ENCODE data around the gene FUT7. TPM values are rescaled to one million over a fixed set of nuclear protein-coding genes. Genes with fewer than 3 reads are reported as not detected.

The FUT7 gene
- total RNA-seq, 2 experiments from 2014 or later, result not detected

- CTCF ChIA-PET, result interaction anchor here (0.8 kb wide), 1 partner anchor 18 kb away, joined by 3 read pairs; no protein-coding TSS in a partner anchor
- no peak for DNase-seq
- Mint-ChIP-seq H3K9me3 (no peaks in the 10 kb centered on the region), H3K4me3 (no peak overlapping the region), H3K27ac (no peak overlapping the region), H3K27me3 (ENCODE audit: low read depth) (no peaks in the 10 kb centered on the region), H3K36me3 (ENCODE audit: low read depth) (no peaks in the 10 kb centered on the region), H3K4me1 (ENCODE audit: low read depth) (no peaks in the 10 kb centered on the region)
- intact Hi-C loops (cut with micrococcal nuclease), result no loop called here
Measured at GRCh38 chr9:137017071-137017470, 14.8 kb downstream of the FUT7 start.

GRCh38 chr9:137016436-137016835 is 15.5 kb downstream of the FUT7 start:
- no peaks in the 10 kb centered on the region for H3K36me3 Mint-ChIP-seq (ENCODE audit: low read depth)
- H3K4me1 Mint-ChIP-seq (ENCODE audit: low read depth), result no peaks in the 10 kb centered on the region
- no peak overlapping the region for H3K4me3 Mint-ChIP-seq
- DNase-seq, result no peak
- CTCF ChIA-PET, result interaction anchor here (1.0 kb wide), 1 partner anchor 18 kb away, joined by 4 read pairs; no protein-coding TSS in a partner anchor
- intact Hi-C loops (cut with micrococcal nuclease), result no loop called here
- no peak overlapping the region for H3K27ac Mint-ChIP-seq
- no peaks in the 10 kb centered on the region for H3K9me3 Mint-ChIP-seq
- H3K27me3 Mint-ChIP-seq (ENCODE audit: low read depth), result no peaks in the 10 kb centered on the region

- H3K9me3 Mint-ChIP-seq, result no peaks in the 10 kb centered on the region
- no peaks in the 10 kb centered on the region for H3K27me3 Mint-ChIP-seq (ENCODE audit: low read depth)
- no peak for DNase-seq
- no peak overlapping the region for H3K4me3 Mint-ChIP-seq
- no peaks in the 10 kb centered on the region for H3K4me1 Mint-ChIP-seq (ENCODE audit: low read depth)
- H3K36me3 Mint-ChIP-seq (ENCODE audit: low read depth), result no peaks in the 10 kb centered on the region
- no peak overlapping the region for H3K27ac Mint-ChIP-seq
- intact Hi-C loops (cut with micrococcal nuclease), result no loop called here
- CTCF ChIA-PET, result interaction anchor here (1.0 kb wide), 1 partner anchor 18 kb away, joined by 4 read pairs; no protein-coding TSS in a partner anchor
Measured at GRCh38 chr9:137015976-137016375, 15.9 kb downstream of the FUT7 start.

- Mint-ChIP-seq H3K4me1 (ENCODE audit: low read depth) (no peaks in the 10 kb centered on the region), H3K36me3 (ENCODE audit: low read depth) (no peaks in the 10 kb centered on the region), H3K9me3 (no peaks in the 10 kb centered on the region), H3K27ac (no peak overlapping the region), H3K4me3 (no peak overlapping the region), H3K27me3 (ENCODE audit: low read depth) (no peaks in the 10 kb centered on the region)
- CTCF ChIA-PET, result interaction anchor here (1.0 to 1.1 kb wide), 3 partner anchors 19 to 31 kb away, joined by 3 to 4 read pairs (median 3); no protein-coding TSS in a partner anchor
- no peak for DNase-seq
- intact Hi-C loops (cut with micrococcal nuclease), result no loop called here
Measured at GRCh38 chr9:137015540-137015930, 16.4 kb downstream of the FUT7 start.

GRCh38 chr9:137014776-137015539 is 16.9 kb downstream of the FUT7 start:
- intact Hi-C loops (cut with micrococcal nuclease), result no loop called here
- H3K4me3 Mint-ChIP-seq, result no peak overlapping the region
- DNase-seq, result no peak
- H3K27me3 Mint-ChIP-seq (ENCODE audit: low read depth), result no peaks in the 10 kb centered on the region
- CTCF ChIA-PET, result interaction anchor here (1.0 to 1.1 kb wide), 2 partner anchors 21 to 32 kb away, joined by 3 read pairs; no protein-coding TSS in a partner anchor
- no peaks in the 10 kb centered on the region for H3K9me3 Mint-ChIP-seq
- no peaks in the 10 kb centered on the region for H3K4me1 Mint-ChIP-seq (ENCODE audit: low read depth)
- H3K27ac Mint-ChIP-seq, result no peak overlapping the region
- H3K36me3 Mint-ChIP-seq (ENCODE audit: low read depth), result no peaks in the 10 kb centered on the region

GRCh38 chr9:137014166-137014565 is 17.7 kb downstream of the FUT7 start:
- DNase-seq, result no peak
- no peak overlapping the region for H3K27ac Mint-ChIP-seq
- no peaks in the 10 kb centered on the region for H3K9me3 Mint-ChIP-seq
- no peak overlapping the region for H3K4me3 Mint-ChIP-seq
- no peaks in the 10 kb centered on the region for H3K36me3 Mint-ChIP-seq (ENCODE audit: low read depth)
- H3K4me1 Mint-ChIP-seq (ENCODE audit: low read depth), result no peaks in the 10 kb centered on the region
- H3K27me3 Mint-ChIP-seq (ENCODE audit: low read depth), result no peaks in the 10 kb centered on the region
- intact Hi-C loops (cut with micrococcal nuclease), result no loop called here
- CTCF ChIA-PET, result no interaction called here

GRCh38 chr9:137013571-137013940 is 18.3 kb downstream of the FUT7 start:
- intact Hi-C loops (cut with micrococcal nuclease), result no loop called here
- no peak overlapping the region for H3K4me3 Mint-ChIP-seq
- no peak for DNase-seq
- H3K4me1 Mint-ChIP-seq (ENCODE audit: low read depth), result no peaks in the 10 kb centered on the region
- CTCF ChIA-PET, result interaction anchor here (0.6 kb wide), 1 partner anchor 31 kb away, joined by 3 read pairs; no protein-coding TSS in a partner anchor
- H3K27me3 Mint-ChIP-seq (ENCODE audit: low read depth), result no peaks in the 10 kb centered on the region
- no peaks in the 10 kb centered on the region for H3K9me3 Mint-ChIP-seq
- H3K27ac Mint-ChIP-seq, result no peak overlapping the region
- H3K36me3 Mint-ChIP-seq (ENCODE audit: low read depth), result no peaks in the 10 kb centered on the region

GRCh38 chr9:137012694-137013570 is 19.0 kb downstream of the FUT7 start:
- H3K4me1 Mint-ChIP-seq (ENCODE audit: low read depth), result no peaks in the 10 kb centered on the region
- H3K27me3 Mint-ChIP-seq (ENCODE audit: low read depth), result no peaks in the 10 kb centered on the region
- no peaks in the 10 kb centered on the region for H3K9me3 Mint-ChIP-seq
- H3K27ac Mint-ChIP-seq, result no peak overlapping the region
- no peaks in the 10 kb centered on the region for H3K36me3 Mint-ChIP-seq (ENCODE audit: low read depth)
- intact Hi-C loops (cut with micrococcal nuclease), result no loop called here
- H3K4me3 Mint-ChIP-seq, result no peak overlapping the region
- CTCF ChIA-PET, result interaction anchor here (0.6 kb wide), 1 partner anchor 32 kb away, joined by 3 read pairs; no protein-coding TSS in a partner anchor
- DNase-seq, result no peak

GRCh38 chr9:137011907-137012675 is 19.8 kb downstream of the FUT7 start:
- H3K36me3 Mint-ChIP-seq (ENCODE audit: low read depth), result no peaks in the 10 kb centered on the region
- no peaks in the 10 kb centered on the region for H3K27me3 Mint-ChIP-seq (ENCODE audit: low read depth)
- no peak for DNase-seq
- intact Hi-C loops (cut with micrococcal nuclease), result no loop called here
- no peaks in the 10 kb centered on the region for H3K4me1 Mint-ChIP-seq (ENCODE audit: low read depth)
- CTCF ChIA-PET, result no interaction called here
- no peak overlapping the region for H3K27ac Mint-ChIP-seq
- no peak overlapping the region for H3K4me3 Mint-ChIP-seq
- H3K9me3 Mint-ChIP-seq, result no peaks in the 10 kb centered on the region

- no peak overlapping the region for H3K27ac Mint-ChIP-seq
- H3K9me3 Mint-ChIP-seq, result no peaks in the 10 kb centered on the region
- no peaks in the 10 kb centered on the region for H3K4me1 Mint-ChIP-seq (ENCODE audit: low read depth)
- intact Hi-C loops (cut with micrococcal nuclease), result no loop called here
- no peaks in the 10 kb centered on the region for H3K27me3 Mint-ChIP-seq (ENCODE audit: low read depth)
- no peak for DNase-seq
- H3K4me3 Mint-ChIP-seq, result no peak overlapping the region
- CTCF ChIA-PET, result no interaction called here
- H3K36me3 Mint-ChIP-seq (ENCODE audit: low read depth), result no peaks in the 10 kb centered on the region
Measured at GRCh38 chr9:137011156-137011555, 20.7 kb downstream of the FUT7 start.

GRCh38 chr9:137009938-137010732 is 21.8 kb downstream of the FUT7 start:
- no peaks in the 10 kb centered on the region for H3K27me3 Mint-ChIP-seq (ENCODE audit: low read depth)
- intact Hi-C loops (cut with micrococcal nuclease), result no loop called here
- DNase-seq, result no peak
- no peaks in the 10 kb centered on the region for H3K4me1 Mint-ChIP-seq (ENCODE audit: low read depth)
- H3K9me3 Mint-ChIP-seq, result no peaks in the 10 kb centered on the region
- no peaks in the 10 kb centered on the region for H3K36me3 Mint-ChIP-seq (ENCODE audit: low read depth)
- no peak overlapping the region for H3K27ac Mint-ChIP-seq
- CTCF ChIA-PET, result no interaction called here
- H3K4me3 Mint-ChIP-seq, result no peak overlapping the region

All from activated naive CD4-positive, alpha-beta T cell treated with anti-CD3 and anti-CD28 coated beads for 36 hours (primary cell).